ENCODE measurements around the gene TPH2. TPM values are rescaled to one million over a fixed set of nuclear protein-coding genes. Genes with fewer than 3 reads are reported as not detected.

TPH2 gene
- polyA plus RNA-seq, 3 donors = not detected

GRCh38 chr12:71942703-71943102 is 4.1 kb downstream of the TPH2 start:
- H3K27ac ChIP-seq (ENCODE audit: low read depth in 1 of 2, low read length in 2 of 2) = no peak overlapping the region
- Mint-ChIP-seq H3K4me3 (no peak overlapping the region), H3K27ac (no peak overlapping the region), H3K27me3 (ENCODE audit: low read depth in 3 of 3) (peaks cover 9 to 34% (median 25%) of the 10 kb centered on the region in 3 donors), H3K4me1 (peaks cover 3% of the 10 kb centered on the region), H3K9me3 (no peaks in the 10 kb centered on the region), H3K36me3 (no peaks in the 10 kb centered on the region)
- no peaks in the 10 kb centered on the region for H3K36me3 ChIP-seq (replicated peaks in 1 of 2; ENCODE audit: control insufficient read depth in 1 of 2, insufficient read depth in 2 of 2, low read length in 2 of 2)
- no peak overlapping the region for H2AFZ ChIP-seq (ENCODE audit: insufficient read depth, low read depth, low read length, poor library complexity, severe bottlenecking)
- H3K9me3 ChIP-seq (replicated peaks in 1 of 2; ENCODE audit: control insufficient read depth in 1 of 2, insufficient read depth in 1 of 2, low read length in 2 of 2) = no peaks in the 10 kb centered on the region
- no peak overlapping the region for H3K9ac ChIP-seq (ENCODE audit: insufficient read depth, low read length, poor library complexity, severe bottlenecking)
- H3K79me2 ChIP-seq (ENCODE audit: insufficient read depth, low read length) = no peaks in the 10 kb centered on the region
- TF ChIP-seq CTCF (IDR thresholded peaks at IDR 0.05) = no peak
- H3K4me1 ChIP-seq (ENCODE audit: control insufficient read depth in 1 of 2, insufficient read depth in 2 of 2, low read length in 2 of 2) = no peaks in the 10 kb centered on the region
- H3K4me3 ChIP-seq (replicated peaks in 1 of 3; ENCODE audit: low read depth in 2 of 3, low read length in 3 of 3) = no peak overlapping the region
- no peak for DNase-seq
- peaks cover 20 to 28% of the 10 kb centered on the region in 2 donors for H3K27me3 ChIP-seq (ENCODE audit: control insufficient read depth in 2 of 2, insufficient read depth in 2 of 2, low read length in 2 of 2)
- no peak overlapping the region for H3K4me2 ChIP-seq (replicated peaks; ENCODE audit: extremely low read depth, low read length, poor library complexity, severe bottlenecking)
- intact Hi-C loops (cut with micrococcal nuclease) = no loop called here
- no peaks in the 10 kb centered on the region for H4K20me1 ChIP-seq (ENCODE audit: insufficient read depth, low read length)
- no CpG with 5 or more reads among the region's 4 CpGs for WGBS (ENCODE audit: insufficient coverage)

- Histone ChIP-seq H3K9me3 (replicated peaks in 1 of 2; ENCODE audit: control insufficient read depth in 1 of 2, insufficient read depth in 1 of 2, low read length in 2 of 2) (no peaks in the 10 kb centered on the region), H4K20me1 (ENCODE audit: insufficient read depth, low read length) (no peaks in the 10 kb centered on the region), H3K9ac (ENCODE audit: insufficient read depth, low read length, poor library complexity, severe bottlenecking) (no peak overlapping the region), H3K4me1 (ENCODE audit: control insufficient read depth in 1 of 2, insufficient read depth in 2 of 2, low read length in 2 of 2) (no peaks in the 10 kb centered on the region), H3K79me2 (ENCODE audit: insufficient read depth, low read length) (no peaks in the 10 kb centered on the region), H3K27ac (ENCODE audit: low read depth in 1 of 2, low read length in 2 of 2) (no peak overlapping the region), H2AFZ (ENCODE audit: insufficient read depth, low read depth, low read length, poor library complexity, severe bottlenecking) (no peak overlapping the region), H3K36me3 (replicated peaks in 1 of 2; ENCODE audit: control insufficient read depth in 1 of 2, insufficient read depth in 2 of 2, low read length in 2 of 2) (no peaks in the 10 kb centered on the region), H3K27me3 (ENCODE audit: control insufficient read depth in 2 of 2, insufficient read depth in 2 of 2, low read length in 2 of 2) (peaks cover 22% of the 10 kb centered on the region in 2 donors), H3K4me2 (replicated peaks; ENCODE audit: extremely low read depth, low read length, poor library complexity, severe bottlenecking) (no peak overlapping the region), H3K4me3 (replicated peaks in 1 of 3; ENCODE audit: low read depth in 2 of 3, low read length in 3 of 3) (no peak overlapping the region)
- no CpG with 5 or more reads among the region's 1 CpG for WGBS (ENCODE audit: insufficient coverage)
- intact Hi-C loops (cut with micrococcal nuclease) = no loop called here
- no peak for DNase-seq
- Mint-ChIP-seq H3K4me1 (no peaks in the 10 kb centered on the region), H3K4me3 (peak overlapping the region in 1 of 2 donors; percentile 2), H3K27me3 (ENCODE audit: low read depth in 3 of 3) (peaks cover 3 to 24% (median 21%) of the 10 kb centered on the region in 3 donors), H3K36me3 (no peaks in the 10 kb centered on the region), H3K27ac (no peak overlapping the region), H3K9me3 (no peaks in the 10 kb centered on the region)
- no peak for TF ChIP-seq CTCF (IDR thresholded peaks at IDR 0.05)
Observed at GRCh38 chr12:71945121-71945520, 6.5 kb downstream of the TPH2 start.

All from CD14-positive monocyte (primary cell).